RWPE1 (cell line): ENCODE results near the gene TSHZ2.
"Not testable (repeated sequence)": the region's sequence is repeated elsewhere in the genome, so short reads cannot be mapped to it uniquely, and the experiment has no call there.

ENCODE experiments used
- CTCF ChIA-PET: fragments of 350-600 bp; sonication (Branson Sonifier 250); formaldehyde crosslinking; extraction: SDS; loops from one replicate; lab custom pipeline; 2021; lab: Yijun Ruan, JAX
- POLR2A ChIA-PET: fragments of 400-600 bp; formaldehyde crosslinking; extraction: SDS; loops from one replicate; lab custom pipeline; 2020; ENCODE audit warnings: antibody characterized with exemption; ENCODE audit not compliant: low non-redundant PET; lab: Yijun Ruan, JAX
- DNase-seq: peaks from one replicate; pipeline ENCODE4 v3.0.0; 2012; ENCODE audit warnings: low spot score
- H3K27ac ChIP-seq: fragments of 450-650 bp; 2 replicates; pipeline ENCODE4 v1.5.1; 2017
- TF ChIP-seq, protein P1 (sequence below): fragments of 450-650 bp; conservative IDR thresholded peaks from 2 replicates; pipeline ENCODE4 v1.5.1; 2017; ENCODE audit warnings: low read depth, mild to moderate bottlenecking

Gene TSHZ2

DNA sequence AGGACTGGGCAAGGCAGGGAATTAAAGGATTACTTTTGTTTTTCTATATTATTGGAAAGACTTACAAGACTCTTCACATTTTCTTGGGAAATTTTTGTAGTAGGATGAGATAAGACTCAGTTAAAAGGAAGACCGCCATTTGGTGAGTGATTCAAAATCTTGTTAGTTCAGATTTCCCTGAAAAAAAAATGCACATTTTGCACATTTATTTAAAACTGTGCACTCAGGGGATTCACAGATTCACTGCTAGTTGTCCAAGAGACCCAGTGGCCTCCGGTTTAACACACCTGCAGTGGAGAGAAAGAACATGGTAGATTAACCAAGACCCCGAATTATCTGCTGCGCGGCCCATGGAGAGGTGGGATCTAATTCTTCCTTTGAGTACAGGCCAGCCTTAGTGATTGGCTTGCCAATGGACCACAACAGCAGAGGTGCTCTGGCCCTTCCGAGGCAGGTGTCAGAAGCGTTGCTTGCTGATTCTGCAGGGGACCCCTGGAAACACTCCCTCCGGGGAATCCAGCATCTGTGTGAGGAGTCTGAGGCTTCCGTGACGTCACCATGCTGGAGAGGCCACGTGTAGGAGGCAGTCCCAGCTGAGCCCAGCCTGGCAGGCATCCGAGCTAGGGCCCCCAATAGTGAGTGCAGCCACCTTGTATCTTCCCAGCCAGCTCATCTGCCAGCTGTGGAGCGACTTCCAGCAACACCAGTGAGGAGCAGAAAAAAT, 552.6 kb downstream of the TSHZ2 start:
- DNase-seq: no peak
- no peak overlapping the region for H3K27ac ChIP-seq
- POLR2A ChIA-PET: no interaction called here
- CTCF ChIA-PET: no interaction called here
- TF ChIP-seq, protein P1, sequence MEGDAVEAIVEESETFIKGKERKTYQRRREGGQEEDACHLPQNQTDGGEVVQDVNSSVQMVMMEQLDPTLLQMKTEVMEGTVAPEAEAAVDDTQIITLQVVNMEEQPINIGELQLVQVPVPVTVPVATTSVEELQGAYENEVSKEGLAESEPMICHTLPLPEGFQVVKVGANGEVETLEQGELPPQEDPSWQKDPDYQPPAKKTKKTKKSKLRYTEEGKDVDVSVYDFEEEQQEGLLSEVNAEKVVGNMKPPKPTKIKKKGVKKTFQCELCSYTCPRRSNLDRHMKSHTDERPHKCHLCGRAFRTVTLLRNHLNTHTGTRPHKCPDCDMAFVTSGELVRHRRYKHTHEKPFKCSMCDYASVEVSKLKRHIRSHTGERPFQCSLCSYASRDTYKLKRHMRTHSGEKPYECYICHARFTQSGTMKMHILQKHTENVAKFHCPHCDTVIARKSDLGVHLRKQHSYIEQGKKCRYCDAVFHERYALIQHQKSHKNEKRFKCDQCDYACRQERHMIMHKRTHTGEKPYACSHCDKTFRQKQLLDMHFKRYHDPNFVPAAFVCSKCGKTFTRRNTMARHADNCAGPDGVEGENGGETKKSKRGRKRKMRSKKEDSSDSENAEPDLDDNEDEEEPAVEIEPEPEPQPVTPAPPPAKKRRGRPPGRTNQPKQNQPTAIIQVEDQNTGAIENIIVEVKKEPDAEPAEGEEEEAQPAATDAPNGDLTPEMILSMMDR: no peak

DNA sequence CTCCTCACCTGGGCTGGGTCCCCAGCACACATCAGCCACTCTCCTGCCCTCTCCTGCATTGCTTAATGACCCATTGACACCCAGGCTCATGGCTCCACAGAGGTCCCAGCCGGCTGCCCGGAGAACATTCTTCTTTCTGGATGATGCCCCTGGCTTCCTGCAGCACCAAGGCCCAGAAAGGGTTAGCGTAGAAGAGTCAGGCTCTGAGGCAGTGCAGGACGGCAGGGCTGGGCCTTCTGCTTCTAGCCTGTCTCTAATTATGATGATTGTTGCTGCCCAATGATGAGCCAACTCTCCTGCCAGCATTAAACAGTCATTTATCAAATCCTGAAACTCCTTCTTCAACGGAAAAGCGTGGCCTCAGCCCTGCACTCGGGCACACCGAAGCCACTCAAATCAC, 555.0 kb downstream of the TSHZ2 start:
- DNase-seq: no peak
- TF ChIP-seq, protein P1: no peak
- CTCF ChIA-PET: no interaction called here
- POLR2A ChIA-PET: interaction anchor here (0.9 kb wide), 1 partner anchor 1402 kb away, joined by 4 read pairs; no protein-coding TSS in a partner anchor
- H3K27ac ChIP-seq: no peak overlapping the region

DNA sequence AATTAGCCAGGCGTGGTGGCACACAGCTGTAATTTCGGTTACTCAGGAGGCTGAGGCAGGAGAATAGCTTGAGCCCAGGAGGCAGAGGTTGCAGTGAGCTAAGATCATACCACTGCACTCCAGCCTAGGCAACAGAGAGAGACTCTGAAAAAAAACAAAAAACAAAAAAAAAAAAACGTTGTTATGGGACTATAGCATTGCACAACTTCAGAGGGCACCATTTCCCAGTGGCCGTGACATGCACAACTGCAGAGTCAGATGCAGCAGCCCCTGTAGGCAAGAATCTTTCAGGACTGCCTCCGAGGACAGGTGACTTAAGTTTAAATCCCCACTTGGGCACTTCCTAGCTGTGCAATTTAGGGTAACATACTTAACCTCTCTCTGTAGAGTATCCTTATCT, 557.5 kb downstream of the TSHZ2 start:
- TF ChIP-seq, protein P1: no peak
- POLR2A ChIA-PET: interaction anchor here (0.7 kb wide), 1 partner anchor 389 kb away, joined by 5 read pairs; no protein-coding TSS in a partner anchor
- H3K27ac ChIP-seq: no peak overlapping the region
- DNase-seq: no peak
- CTCF ChIA-PET: interaction anchor here (0.6 kb wide), 2 partner anchors 142 to 1256 kb away, joined by 3 read pairs; no protein-coding TSS in a partner anchor

DNA sequence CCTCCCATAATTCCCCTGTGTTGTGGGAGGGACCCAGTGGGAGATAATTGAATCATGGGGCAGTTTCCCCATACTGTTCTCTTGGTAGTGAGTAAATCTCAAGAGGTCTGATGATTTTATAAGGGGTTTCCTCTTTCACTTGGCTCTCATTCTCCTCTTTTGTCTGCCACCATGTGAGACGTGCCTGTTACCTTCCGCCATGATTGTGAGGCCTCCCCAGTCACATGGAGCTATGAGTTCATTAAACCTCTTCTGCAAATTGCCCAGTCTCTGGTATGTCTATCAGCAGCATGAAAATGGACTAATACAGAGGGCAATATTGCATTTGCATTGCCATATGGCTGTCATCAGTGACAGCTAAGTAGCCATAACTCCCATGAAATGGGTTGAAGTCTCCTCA, 558.3 kb downstream of the TSHZ2 start:
- POLR2A ChIA-PET: no interaction called here
- no peak overlapping the region for H3K27ac ChIP-seq
- no peak for DNase-seq
- CTCF ChIA-PET: interaction anchor here (0.6 kb wide), 1 partner anchor 1257 kb away, joined by 3 read pairs; no protein-coding TSS in a partner anchor
- TF ChIP-seq, protein P1: no peak

DNA sequence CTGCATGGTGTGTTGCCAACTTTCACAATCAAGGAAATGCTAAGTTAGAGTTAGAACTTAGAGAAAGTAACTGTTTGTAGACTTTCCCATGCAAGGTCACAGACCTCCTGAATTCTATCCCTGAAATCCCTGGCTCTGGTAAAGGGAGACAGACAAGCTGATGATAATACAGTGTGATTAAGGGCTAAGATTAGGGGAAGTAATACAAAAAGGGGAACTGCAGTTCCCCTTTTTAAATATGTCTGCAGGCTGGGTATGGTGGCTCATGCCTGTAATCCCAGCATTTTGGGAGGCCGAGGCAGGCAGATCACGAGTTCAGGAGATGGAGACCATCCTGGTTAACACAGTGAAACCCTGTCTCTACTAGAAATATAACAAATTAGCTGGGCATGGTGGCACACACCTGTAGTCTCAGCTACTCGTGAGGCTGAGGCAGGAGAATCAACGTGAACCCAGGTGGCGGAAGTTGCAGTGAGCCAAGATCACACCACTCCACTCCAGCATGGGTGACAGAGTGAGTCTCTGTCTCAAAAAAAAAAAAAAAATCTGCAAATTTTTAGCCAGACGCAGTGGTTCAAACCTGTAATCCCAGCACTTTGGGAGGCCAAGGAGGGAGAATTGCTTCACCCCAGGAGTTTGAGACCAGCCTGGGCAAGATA, 560.6 kb downstream of the TSHZ2 start:
- POLR2A ChIA-PET, H3K27ac ChIP-seq, DNase-seq: not testable (repeated sequence)
- CTCF ChIA-PET: interaction anchor here (0.7 kb wide), 1 partner anchor 1107 kb away, joined by 3 read pairs; no protein-coding TSS in a partner anchor

DNA sequence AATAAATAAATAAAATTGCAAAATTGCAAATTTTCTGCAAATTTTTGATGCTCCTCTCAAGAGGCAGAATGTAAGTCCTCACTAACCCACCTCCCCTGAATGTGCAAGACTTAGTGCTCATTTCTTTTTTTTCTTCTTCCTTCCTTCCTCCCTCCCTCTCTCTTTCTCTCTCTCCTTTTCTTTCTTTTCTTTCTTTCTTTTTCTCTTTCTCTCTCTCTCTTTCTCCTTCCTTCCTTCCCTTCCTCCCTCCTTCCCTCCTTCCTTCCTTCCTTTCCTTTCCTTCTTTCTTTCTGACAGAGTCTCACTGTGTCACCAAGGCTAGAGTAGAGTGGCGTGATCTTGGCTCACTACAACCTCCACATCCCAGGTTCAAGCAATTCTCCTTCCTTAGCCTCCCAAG, 561.3 kb downstream of the TSHZ2 start:
- POLR2A ChIA-PET: no interaction called here
- CTCF ChIA-PET: no interaction called here

More for the DNA sequence above, 561.3 kb downstream of the TSHZ2 start:
- no peak overlapping the region for H3K27ac ChIP-seq
- DNase-seq: no peak
- TF ChIP-seq, protein P1: no peak
